ENCODE results near the gene GJA3.
"Not testable (repeated sequence)": the region's sequence is repeated elsewhere in the genome, so short reads cannot be mapped to it uniquely, and the experiment has no call there.

The GJA3 gene

GRCh38 chr13:20159646-20160305, 1.1 kb downstream of the GJA3 start:
- TF ChIP-seq ZFX (IDR thresholded peaks at IDR 0.05; ENCODE audit: borderline replicate concordance) (no peak), CTCF (IDR thresholded peaks at IDR 0.05) (no peak)
- H3K27ac ChIP-seq: no peak overlapping the region

GRCh38 chr13:20157151-20157796, 3.6 kb downstream of the GJA3 start:
- no peak for TF ChIP-seq CTCF (IDR thresholded peaks at IDR 0.05)
- no peak for TF ChIP-seq ZFX (IDR thresholded peaks at IDR 0.05; ENCODE audit: borderline replicate concordance)
- H3K27ac ChIP-seq: no peak overlapping the region

GRCh38 chr13:20156702-20157101, 4.2 kb downstream of the GJA3 start:
- H3K27ac ChIP-seq: no peak overlapping the region

GRCh38 chr13:20153290-20153689, 7.6 kb downstream of the GJA3 start:
- not testable (repeated sequence) for H3K27ac ChIP-seq

More at GRCh38 chr13:20156702-20157101, 4.2 kb downstream of the GJA3 start:
- TF ChIP-seq ZFX (IDR thresholded peaks at IDR 0.05; ENCODE audit: borderline replicate concordance): no peak
- no peak for TF ChIP-seq CTCF (IDR thresholded peaks at IDR 0.05)

GRCh38 chr13:20151612-20152011, 9.2 kb downstream of the GJA3 start:
- H3K27ac ChIP-seq: no peak overlapping the region
- TF ChIP-seq ZFX (IDR thresholded peaks at IDR 0.05; ENCODE audit: borderline replicate concordance) (no peak), CTCF (IDR thresholded peaks at IDR 0.05) (no peak)

GRCh38 chr13:20151016-20151415, 9.8 kb downstream of the GJA3 start:
- H3K27ac ChIP-seq: no peak overlapping the region
- TF ChIP-seq CTCF (IDR thresholded peaks at IDR 0.05): no peak
- TF ChIP-seq ZFX (IDR thresholded peaks at IDR 0.05; ENCODE audit: borderline replicate concordance): no peak

GRCh38 chr13:20150561-20150960, 10.3 kb downstream of the GJA3 start:
- TF ChIP-seq CTCF (IDR thresholded peaks at IDR 0.05): no peak
- TF ChIP-seq ZFX (IDR thresholded peaks at IDR 0.05; ENCODE audit: borderline replicate concordance): no peak
- H3K27ac ChIP-seq: no peak overlapping the region
